GM12878 (cell line): Measurements from ENCODE around the gene NEO1. TPM values are rescaled to one million over a fixed set of nuclear protein-coding genes. Genes with fewer than 3 reads are reported as not detected.

Source experiments
- ATAC-seq: fragments of 200-7000 bp; cut with Tn5 transposase; 3 replicates; pipeline ENCODE4 v1.9.1; 2020; ENCODE audit warnings: mild to moderate bottlenecking, moderate library complexity
- BruUV-seq: library from RNA; stranded (reverse); fragments of 400-500 nt; replicated peaks from 2 replicates; lab custom pipeline; 2021; lab: Mats Ljungman, UMichigan
- CTCF ChIA-PET: fragments of 300-600 bp; sonication (Branson Sonifier 250); formaldehyde crosslinking; extraction: SDS; loops from one replicate; lab custom pipeline; 2021; ENCODE audit warnings: inconsistent platforms; lab: Yijun Ruan, JAX
- POLR2A ChIA-PET: fragments of 350-600 bp; formaldehyde crosslinking; extraction: SDS; loops from one replicate; lab custom pipeline; 2021; ENCODE audit warnings: inconsistent platforms; lab: Charles Lee
- RAD21 ChIA-PET: fragments of 300-600 bp; sonication (Branson Sonifier 250); formaldehyde crosslinking; loops from one replicate; lab custom pipeline; 2023; ENCODE audit warnings: antibody characterized with exemption; ENCODE audit not compliant: unreplicated experiment; lab: Charles Lee
- SMC1A ChIA-PET: fragments of 300-600 bp; sonication (Branson Sonifier 250); formaldehyde crosslinking; loops from one replicate; lab custom pipeline; 2023; ENCODE audit not compliant: unreplicated experiment, uncharacterized antibody; lab: Charles Lee
- DNase-seq: peaks from one replicate; pipeline ENCODE4 v3.0.0-alpha.2; 2011; ENCODE audit warnings: low read depth, low spot score
- FAIRE-seq: peaks from 3 replicates; lab custom pipeline; 2011; peaks lifted over from hg19 to GRCh38; lab: Jason Lieb, UNC
- H2AFZ ChIP-seq: 2 replicates; pipeline ENCODE4 v1.6.0; 2011; ENCODE audit warnings: low read depth, low read length, control low read depth; ENCODE audit not compliant: control insufficient read depth
- H3K27ac ChIP-seq: 2 replicates; pipeline ENCODE4 v1.5.1; 2011; ENCODE audit warnings: control low read depth; ENCODE audit not compliant: control insufficient read depth, insufficient read depth
- H3K27me3 ChIP-seq, 2 experiments: replicated peaks in 1 of 2; 2 replicates each; pipeline versions ENCODE4 v1.6.0 to v1.6.1; 2011; ENCODE audit warnings: low read length in 1 of 2; ENCODE audit not compliant: control insufficient read depth in 2 of 2, insufficient read depth in 2 of 2
- H3K36me3 ChIP-seq, 2 experiments: 2 replicates each; pipeline ENCODE4 v1.5.1; 2011; ENCODE audit warnings: low read length in 1 of 2; ENCODE audit not compliant: control insufficient read depth in 2 of 2, insufficient read depth in 2 of 2
- H3K4me1 ChIP-seq: 2 replicates; pipeline ENCODE4 v1.6.1; 2011; ENCODE audit warnings: mild to moderate bottlenecking, low read length, moderate library complexity, mixed read lengths; ENCODE audit not compliant: control insufficient read depth, insufficient read depth
- H3K4me2 ChIP-seq: 2 replicates; pipeline ENCODE4 v1.6.0; 2011; ENCODE audit warnings: control low read depth; ENCODE audit not compliant: control insufficient read depth, insufficient read depth
- H3K4me3 ChIP-seq: fragments of 200-600 bp; sonication (generic); 2 replicates; pipeline ENCODE4 v1.5.1; 2016
- H3K79me2 ChIP-seq: 2 replicates; pipeline ENCODE4 v1.6.0; 2011; ENCODE audit warnings: low read length; ENCODE audit not compliant: control insufficient read depth, insufficient read depth
- H3K9ac ChIP-seq: 2 replicates; pipeline ENCODE4 v1.8.0; 2011; ENCODE audit warnings: low read length, control low read depth, mixed read lengths; ENCODE audit not compliant: control insufficient read depth, insufficient read depth
- H3K9me3 ChIP-seq: replicated peaks from 3 replicates; pipeline ENCODE4 v1.5.1; 2011; ENCODE audit warnings: mild to moderate bottlenecking, low read length; ENCODE audit not compliant: control insufficient read depth, insufficient read depth
- H4K20me1 ChIP-seq: 2 replicates; pipeline ENCODE4 v1.6.0; 2011; ENCODE audit not compliant: control insufficient read depth, insufficient read depth
- RUNX3 ChIP-seq: IDR thresholded peaks from 2 replicates; pipeline ENCODE4 v1.6.1; 2012; ENCODE audit warnings: low read length, inconsistent platforms
- TARDBP ChIP-seq: IDR thresholded peaks from 2 replicates; pipeline ENCODE4 v1.6.1; 2016; ENCODE audit warnings: borderline replicate concordance
- TCF3 ChIP-seq: IDR thresholded peaks from 2 replicates; pipeline ENCODE4 v1.6.1; 2012; ENCODE audit warnings: low read depth, mild to moderate bottlenecking, low read length, borderline replicate concordance; ENCODE audit not compliant: insufficient read depth
- ZNF207 ChIP-seq: fragments of 450-650 bp; IDR thresholded peaks from 2 replicates; pipeline ENCODE4 v1.6.1; 2014; ENCODE audit warnings: antibody characterized with exemption, mild to moderate bottlenecking, borderline replicate concordance
- WGBS: methylation state at CpG from one replicate; pipeline ENCODE4 v1.1.6; 2016; ENCODE audit warnings: low lambda C conversion rate; ENCODE audit not compliant: insufficient replicate concordance, insufficient coverage; ENCODE audit errors: missing lambda C conversion rate; 5-methylcytosine and 5-hydroxymethylcytosine counted together
- in situ Hi-C: fragments of 300-500 bp; cut with MboI; formaldehyde crosslinking; loops from 9 replicates; pipeline ENCODE4 v1.14.3; 2018; ENCODE audit warnings: mixed read lengths
- intact Hi-C: fragments of 100-400 bp; cut with micrococcal nuclease; formaldehyde crosslinking; loops from one replicate; pipeline ENCODE4 v1.14.2; 2022; ENCODE audit not compliant: unreplicated experiment
- polyA plus RNA-seq, 11 experiments: library from polyadenylated mRNA; depleted of rRNA in 4 of 11; unstranded in 6 of 11; stranded (reverse) in 5 of 11; fragments of >200 nt; fragmentation: Nextera tagmentation in 4 of 11; fragmentation: Illumina TruSeq in 1 of 11; extraction: Ambion mirVana in 4 of 11; extraction: Trizol in 1 of 11; gene quantifications; 1 replicate in 1 of 11; 2 replicates in 10 of 11; pipeline versions ENCODE4 v1.2.1 to v1.2.3, GENCODE V29; 2011 to 2016; ENCODE audit warnings: inconsistent platforms in 2 of 11, missing spikeins in 2 of 11, low read depth in 1 of 11
- total RNA-seq, 4 experiments: library from RNA; depleted of rRNA in 3 of 4; stranded (reverse); fragments of >200 nt in 3 of 4; fragmentation: Illumina TruSeq in 1 of 4; extraction: Trizol in 1 of 4; gene quantifications; 2 replicates each; pipeline versions ENCODE4 v1.2.1 to v1.2.3, GENCODE V29; 2013 to 2021
- TF ChIP-seq, protein P1 (sequence below): fragments of 450-650 bp; IDR thresholded peaks from 2 replicates; pipeline ENCODE4 v1.6.1; 2018; ENCODE audit warnings: borderline replicate concordance, mild to moderate bottlenecking; ENCODE audit not compliant: partially characterized antibody
- TF ChIP-seq, protein P2 (sequence below): IDR thresholded peaks from 2 replicates; pipeline ENCODE4 v1.6.1; 2012; ENCODE audit warnings: improper control_type of control experiment, low read depth, low read length; ENCODE audit not compliant: insufficient replicate concordance

NEO1 gene
- total and polyA plus RNA-seq, 10 of the 15 experiments (the other 5 are each of a cell fraction or from before 2014, with no cell fraction given), result 0.03 to 2.0 (median 0.32) TPM

DNA sequence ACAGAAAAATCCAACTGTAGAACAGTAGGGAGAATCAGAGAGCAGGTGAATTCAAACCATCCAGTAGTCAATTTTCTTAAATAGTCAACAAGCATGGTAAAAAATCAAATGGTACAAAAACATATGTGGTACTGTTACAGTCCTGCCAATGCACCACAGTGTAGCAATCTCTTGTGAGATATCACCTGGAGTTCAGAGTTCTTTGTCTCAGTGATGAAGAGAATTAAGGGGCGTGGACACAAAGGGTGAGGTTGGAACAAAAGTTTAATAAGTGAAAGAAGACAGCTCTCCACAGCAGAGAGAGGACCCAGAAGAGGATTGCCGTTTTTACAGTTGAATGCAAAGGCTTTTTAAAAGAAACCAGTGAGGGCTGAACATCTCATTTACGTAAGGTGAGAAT is 113.2 kb downstream of the NEO1 start:
- Histone ChIP-seq H3K9ac (no peak overlapping the region), H4K20me1 (no peaks in the 10 kb centered on the region), H3K79me2 (no peaks in the 10 kb centered on the region), H3K4me1 (no peaks in the 10 kb centered on the region), H3K4me3 (no peak overlapping the region), H3K27me3 (no peaks in the 10 kb centered on the region), H2AFZ (no peak overlapping the region), H3K9me3 (peaks cover 6% of the 10 kb centered on the region), H3K36me3 (no peaks in the 10 kb centered on the region), H3K27ac (no peak overlapping the region), H3K4me2 (no peak overlapping the region)
- ChIA-PET SMC1A (interaction anchor here (0.7 kb wide), 1 partner anchor 79 kb away, joined by 4 read pairs; no protein-coding TSS in a partner anchor), POLR2A (interaction anchor here (0.7 kb wide), 1 partner anchor 44 kb away, joined by 3 read pairs; no protein-coding TSS in a partner anchor), RAD21 (no interaction called here), CTCF (no interaction called here)
- FAIRE-seq (no peak), DNase-seq (no peak), ATAC-seq (no peak)
- in situ Hi-C loops, result no loop called here
- TF ChIP-seq, protein P1, sequence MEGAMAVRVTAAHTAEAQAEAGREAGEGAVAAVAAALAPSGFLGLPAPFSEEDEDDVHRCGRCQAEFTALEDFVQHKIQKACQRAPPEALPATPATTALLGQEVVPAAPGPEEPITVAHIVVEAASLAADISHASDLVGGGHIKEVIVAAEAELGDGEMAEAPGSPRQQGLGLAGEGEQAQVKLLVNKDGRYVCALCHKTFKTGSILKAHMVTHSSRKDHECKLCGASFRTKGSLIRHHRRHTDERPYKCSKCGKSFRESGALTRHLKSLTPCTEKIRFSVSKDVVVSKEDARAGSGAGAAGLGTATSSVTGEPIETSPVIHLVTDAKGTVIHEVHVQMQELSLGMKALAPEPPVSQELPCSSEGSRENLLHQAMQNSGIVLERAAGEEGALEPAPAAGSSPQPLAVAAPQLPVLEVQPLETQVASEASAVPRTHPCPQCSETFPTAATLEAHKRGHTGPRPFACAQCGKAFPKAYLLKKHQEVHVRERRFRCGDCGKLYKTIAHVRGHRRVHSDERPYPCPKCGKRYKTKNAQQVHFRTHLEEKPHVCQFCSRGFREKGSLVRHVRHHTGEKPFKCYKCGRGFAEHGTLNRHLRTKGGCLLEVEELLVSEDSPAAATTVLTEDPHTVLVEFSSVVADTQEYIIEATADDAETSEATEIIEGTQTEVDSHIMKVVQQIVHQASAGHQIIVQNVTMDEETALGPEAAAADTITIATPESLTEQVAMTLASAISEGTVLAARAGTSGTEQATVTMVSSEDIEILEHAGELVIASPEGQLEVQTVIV, result no peak
- TF ChIP-seq, protein P2, sequence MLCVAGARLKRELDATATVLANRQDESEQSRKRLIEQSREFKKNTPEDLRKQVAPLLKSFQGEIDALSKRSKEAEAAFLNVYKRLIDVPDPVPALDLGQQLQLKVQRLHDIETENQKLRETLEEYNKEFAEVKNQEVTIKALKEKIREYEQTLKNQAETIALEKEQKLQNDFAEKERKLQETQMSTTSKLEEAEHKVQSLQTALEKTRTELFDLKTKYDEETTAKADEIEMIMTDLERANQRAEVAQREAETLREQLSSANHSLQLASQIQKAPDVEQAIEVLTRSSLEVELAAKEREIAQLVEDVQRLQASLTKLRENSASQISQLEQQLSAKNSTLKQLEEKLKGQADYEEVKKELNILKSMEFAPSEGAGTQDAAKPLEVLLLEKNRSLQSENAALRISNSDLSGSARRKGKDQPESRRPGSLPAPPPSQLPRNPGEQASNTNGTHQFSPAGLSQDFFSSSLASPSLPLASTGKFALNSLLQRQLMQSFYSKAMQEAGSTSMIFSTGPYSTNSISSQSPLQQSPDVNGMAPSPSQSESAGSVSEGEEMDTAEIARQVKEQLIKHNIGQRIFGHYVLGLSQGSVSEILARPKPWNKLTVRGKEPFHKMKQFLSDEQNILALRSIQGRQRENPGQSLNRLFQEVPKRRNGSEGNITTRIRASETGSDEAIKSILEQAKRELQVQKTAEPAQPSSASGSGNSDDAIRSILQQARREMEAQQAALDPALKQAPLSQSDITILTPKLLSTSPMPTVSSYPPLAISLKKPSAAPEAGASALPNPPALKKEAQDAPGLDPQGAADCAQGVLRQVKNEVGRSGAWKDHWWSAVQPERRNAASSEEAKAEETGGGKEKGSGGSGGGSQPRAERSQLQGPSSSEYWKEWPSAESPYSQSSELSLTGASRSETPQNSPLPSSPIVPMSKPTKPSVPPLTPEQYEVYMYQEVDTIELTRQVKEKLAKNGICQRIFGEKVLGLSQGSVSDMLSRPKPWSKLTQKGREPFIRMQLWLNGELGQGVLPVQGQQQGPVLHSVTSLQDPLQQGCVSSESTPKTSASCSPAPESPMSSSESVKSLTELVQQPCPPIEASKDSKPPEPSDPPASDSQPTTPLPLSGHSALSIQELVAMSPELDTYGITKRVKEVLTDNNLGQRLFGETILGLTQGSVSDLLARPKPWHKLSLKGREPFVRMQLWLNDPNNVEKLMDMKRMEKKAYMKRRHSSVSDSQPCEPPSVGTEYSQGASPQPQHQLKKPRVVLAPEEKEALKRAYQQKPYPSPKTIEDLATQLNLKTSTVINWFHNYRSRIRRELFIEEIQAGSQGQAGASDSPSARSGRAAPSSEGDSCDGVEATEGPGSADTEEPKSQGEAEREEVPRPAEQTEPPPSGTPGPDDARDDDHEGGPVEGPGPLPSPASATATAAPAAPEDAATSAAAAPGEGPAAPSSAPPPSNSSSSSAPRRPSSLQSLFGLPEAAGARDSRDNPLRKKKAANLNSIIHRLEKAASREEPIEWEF, result no peak
- TF ChIP-seq TARDBP (no peak), ZNF207 (no peak), TCF3 (no peak), RUNX3 (no peak)
- WGBS, result 38% methylated on average over 3 of the region's 3 CpGs
- BruUV-seq, result no TSS peak
- intact Hi-C loops, result no loop called here
